Measurements from ENCODE around the gene NR1D2. TPM values are rescaled to one million over a fixed set of nuclear protein-coding genes. Genes with fewer than 3 reads are reported as not detected.

Gene NR1D2
- total RNA-seq, 2 experiments from 2014 or later = 5.0 to 5.7 TPM

GRCh38 chr3:24012589-24013269 is 67.6 kb downstream of the NR1D2 start:
- no peaks in the 10 kb centered on the region for H3K79me2 ChIP-seq (ENCODE audit: insufficient read depth, low read depth, low read length)
- no peaks in the 10 kb centered on the region for H3K9me2 ChIP-seq (ENCODE audit: insufficient read depth, low read length)
- H2AFZ ChIP-seq (ENCODE audit: low read length) = no peak overlapping the region
- H3K27ac ChIP-seq (ENCODE audit: low read depth, low read length, poor library complexity, severe bottlenecking) = no peak overlapping the region
- H3K36me3 ChIP-seq (ENCODE audit: insufficient read depth, low read length) = no peaks in the 10 kb centered on the region
- intact Hi-C loops (cut with micrococcal nuclease; ENCODE audit: unreplicated experiment) = no loop called here
- H3K4me2 ChIP-seq (ENCODE audit: low read length) = no peak overlapping the region
- no peaks in the 10 kb centered on the region for H3K4me1 ChIP-seq (ENCODE audit: insufficient read depth, low read length, poor library complexity, severe bottlenecking)
- no peak overlapping the region for H3K4me3 ChIP-seq (ENCODE audit: low read depth, low read length, poor library complexity, severe bottlenecking)
- DNase-seq (ENCODE audit: low spot score) = no peak
- no peaks in the 10 kb centered on the region for H4K20me1 ChIP-seq (ENCODE audit: insufficient read depth, low read length)
- CTCF ChIA-PET (ENCODE audit: unreplicated experiment) = no interaction called here
- POLR2A ChIA-PET = interaction anchor here (0.6 kb wide), 1 partner anchor 1632 kb away, joined by 3 read pairs; no protein-coding TSS in a partner anchor
- no TSS peak for BruUV-seq (replicated peaks)
- TF ChIP-seq EZH2phosphoT487 (IDR thresholded peaks at IDR 0.05; ENCODE audit: borderline replicate concordance, low read depth, low read length) (no peak), CTCF (conservative IDR thresholded peaks at IDR 0.05; ENCODE audit: low read length) (no peak)
- no peaks in the 10 kb centered on the region for H3K9me3 ChIP-seq (ENCODE audit: low read length)

DNA sequence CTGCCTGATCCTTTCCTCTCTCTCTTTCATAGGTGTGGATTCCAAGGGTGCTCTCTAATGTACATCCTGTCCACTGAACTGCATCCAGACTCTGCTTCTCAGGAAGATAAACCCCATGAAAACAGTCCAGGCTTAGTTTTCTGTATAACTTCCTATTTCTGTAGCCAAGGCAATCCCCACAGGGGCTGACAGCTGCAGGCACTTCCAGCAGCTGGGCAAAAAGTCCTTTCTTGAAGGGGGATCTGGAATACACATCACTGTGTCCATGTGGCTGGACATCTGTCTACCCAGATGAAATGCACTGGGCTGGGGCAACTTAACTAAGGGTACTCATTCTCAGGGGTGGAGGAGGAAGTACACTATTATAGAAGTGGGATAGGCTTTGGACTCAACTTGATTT is 72.2 kb downstream of the NR1D2 start:
- no peak for TF ChIP-seq CTCF (conservative IDR thresholded peaks at IDR 0.05; ENCODE audit: low read length)
- Histone ChIP-seq H4K20me1 (ENCODE audit: insufficient read depth, low read length) (no peaks in the 10 kb centered on the region), H3K4me2 (ENCODE audit: low read length) (no peak overlapping the region), H3K27ac (ENCODE audit: low read depth, low read length, poor library complexity, severe bottlenecking) (no peak overlapping the region), H3K79me2 (ENCODE audit: insufficient read depth, low read depth, low read length) (no peaks in the 10 kb centered on the region), H3K9me3 (ENCODE audit: low read length) (no peaks in the 10 kb centered on the region), H3K36me3 (ENCODE audit: insufficient read depth, low read length) (no peaks in the 10 kb centered on the region), H3K4me3 (ENCODE audit: low read depth, low read length, poor library complexity, severe bottlenecking) (no peak overlapping the region), H3K9me2 (ENCODE audit: insufficient read depth, low read length) (no peaks in the 10 kb centered on the region), H3K4me1 (ENCODE audit: insufficient read depth, low read length, poor library complexity, severe bottlenecking) (no peaks in the 10 kb centered on the region), H2AFZ (ENCODE audit: low read length) (no peak overlapping the region)
- CTCF ChIA-PET (ENCODE audit: unreplicated experiment) = no interaction called here
- DNase-seq (ENCODE audit: low spot score) = no peak
- BruUV-seq (replicated peaks) = no TSS peak
- POLR2A ChIA-PET = no interaction called here
- intact Hi-C loops (cut with micrococcal nuclease; ENCODE audit: unreplicated experiment) = no loop called here

GRCh38 chr3:24018784-24019570 is 73.9 kb downstream of the NR1D2 start:
- no peak overlapping the region for H3K4me2 ChIP-seq (ENCODE audit: low read length)
- H3K79me2 ChIP-seq (ENCODE audit: insufficient read depth, low read depth, low read length) = no peaks in the 10 kb centered on the region
- intact Hi-C loops (cut with micrococcal nuclease; ENCODE audit: unreplicated experiment) = no loop called here
- no peak overlapping the region for H2AFZ ChIP-seq (ENCODE audit: low read length)
- no peaks in the 10 kb centered on the region for H4K20me1 ChIP-seq (ENCODE audit: insufficient read depth, low read length)
- no peak overlapping the region for H3K4me3 ChIP-seq (ENCODE audit: low read depth, low read length, poor library complexity, severe bottlenecking)
- H3K9me3 ChIP-seq (ENCODE audit: low read length) = no peaks in the 10 kb centered on the region
- H3K9me2 ChIP-seq (ENCODE audit: insufficient read depth, low read length) = no peaks in the 10 kb centered on the region
- H3K4me1 ChIP-seq (ENCODE audit: insufficient read depth, low read length, poor library complexity, severe bottlenecking) = no peaks in the 10 kb centered on the region
- TF ChIP-seq EZH2phosphoT487 (IDR thresholded peaks at IDR 0.05; ENCODE audit: borderline replicate concordance, low read depth, low read length) (no peak), CTCF (conservative IDR thresholded peaks at IDR 0.05; ENCODE audit: low read length) (no peak)
- no peak for DNase-seq (ENCODE audit: low spot score)
- no TSS peak for BruUV-seq (replicated peaks)
- ChIA-PET POLR2A (interaction anchor here (0.6 kb wide), 1 partner anchor 83 kb away, joined by 3 read pairs; no protein-coding TSS in a partner anchor), CTCF (ENCODE audit: unreplicated experiment) (no interaction called here)
- H3K27ac ChIP-seq (ENCODE audit: low read depth, low read length, poor library complexity, severe bottlenecking) = no peak overlapping the region
- no peaks in the 10 kb centered on the region for H3K36me3 ChIP-seq (ENCODE audit: insufficient read depth, low read length)

Measured in OCI-LY7 (cell line).